GM13977 (cell line): ENCODE results near the gene ATP2A2.

Experiments
- DNase-seq: peaks from one replicate; pipeline ENCODE4 v3.0.0; 2012; ENCODE audit warnings: low spot score
- in situ Hi-C: fragments of 300-500 bp; cut with MboI; formaldehyde crosslinking; loops from one replicate; pipeline ENCODE4 v1.12.0; 2022; ENCODE audit warnings: low sequenced_read_pairs, low pct_unique_long_range_greater_than_20kb, mixed read lengths, inconsistent platforms; ENCODE audit not compliant: unreplicated experiment
- TF ChIP-seq, protein P1 (sequence below): IDR thresholded peaks from 2 replicates; pipeline ENCODE4 v1.5.1; 2012; ENCODE audit warnings: mild to moderate bottlenecking, control low read depth; ENCODE audit not compliant: insufficient read depth; ENCODE audit errors: extremely low read depth, missing control alignments

Gene ATP2A2

DNA sequence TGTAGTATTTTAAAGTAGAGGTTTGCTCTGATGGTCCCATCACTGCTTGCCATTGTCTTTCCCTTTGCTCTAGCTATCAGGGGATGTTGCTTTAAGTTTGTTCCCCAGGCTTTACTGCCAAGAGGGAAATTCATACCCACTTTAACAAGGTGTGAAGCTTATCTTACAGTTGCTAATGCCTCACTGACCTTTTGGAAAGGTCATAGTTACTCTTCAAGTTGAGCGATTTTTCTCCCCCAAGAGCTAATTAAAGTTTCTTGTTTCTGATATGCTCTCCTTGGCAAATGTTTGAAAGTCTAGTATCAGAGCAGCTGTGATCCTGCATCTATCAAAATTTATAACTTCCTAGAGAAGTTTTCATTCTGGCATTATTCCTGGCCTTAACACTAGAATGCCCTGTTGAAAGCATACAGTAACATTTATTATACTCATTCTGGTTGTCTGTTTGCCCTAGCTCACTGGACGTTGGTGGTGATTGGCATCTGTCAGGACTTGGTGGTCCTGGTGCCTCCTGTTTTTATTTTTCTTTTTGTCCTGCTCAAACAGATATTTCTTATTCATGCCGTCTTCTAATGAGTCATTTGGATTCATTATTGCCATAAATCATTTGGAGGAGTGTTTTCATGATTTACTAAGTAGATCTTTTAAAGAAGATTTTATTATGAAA lies 8.1 kb downstream of the ATP2A2 start:
- in situ Hi-C loops = no loop called here
- DNase-seq = no peak
- TF ChIP-seq, protein P1, sequence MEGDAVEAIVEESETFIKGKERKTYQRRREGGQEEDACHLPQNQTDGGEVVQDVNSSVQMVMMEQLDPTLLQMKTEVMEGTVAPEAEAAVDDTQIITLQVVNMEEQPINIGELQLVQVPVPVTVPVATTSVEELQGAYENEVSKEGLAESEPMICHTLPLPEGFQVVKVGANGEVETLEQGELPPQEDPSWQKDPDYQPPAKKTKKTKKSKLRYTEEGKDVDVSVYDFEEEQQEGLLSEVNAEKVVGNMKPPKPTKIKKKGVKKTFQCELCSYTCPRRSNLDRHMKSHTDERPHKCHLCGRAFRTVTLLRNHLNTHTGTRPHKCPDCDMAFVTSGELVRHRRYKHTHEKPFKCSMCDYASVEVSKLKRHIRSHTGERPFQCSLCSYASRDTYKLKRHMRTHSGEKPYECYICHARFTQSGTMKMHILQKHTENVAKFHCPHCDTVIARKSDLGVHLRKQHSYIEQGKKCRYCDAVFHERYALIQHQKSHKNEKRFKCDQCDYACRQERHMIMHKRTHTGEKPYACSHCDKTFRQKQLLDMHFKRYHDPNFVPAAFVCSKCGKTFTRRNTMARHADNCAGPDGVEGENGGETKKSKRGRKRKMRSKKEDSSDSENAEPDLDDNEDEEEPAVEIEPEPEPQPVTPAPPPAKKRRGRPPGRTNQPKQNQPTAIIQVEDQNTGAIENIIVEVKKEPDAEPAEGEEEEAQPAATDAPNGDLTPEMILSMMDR = no peak

DNA sequence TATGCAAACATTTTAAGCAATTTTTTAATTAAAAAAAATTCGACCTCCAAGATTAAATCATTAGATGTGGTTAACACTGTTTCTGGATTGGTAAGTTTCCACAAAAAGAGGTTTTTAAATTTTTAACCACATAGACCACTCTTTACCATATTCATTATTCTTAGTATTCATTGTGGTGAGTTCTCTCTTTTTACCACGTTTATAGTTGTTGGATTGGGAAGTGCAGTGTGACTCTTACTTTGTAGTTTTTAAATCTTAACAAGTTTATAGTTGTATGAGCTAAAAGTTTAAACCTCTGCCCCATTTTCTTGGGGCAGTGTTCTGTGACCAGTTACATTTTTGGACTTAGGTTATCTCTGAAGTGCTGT lies 8.6 kb downstream of the ATP2A2 start:
- DNase-seq = no peak
- TF ChIP-seq, protein P1 = no peak
- in situ Hi-C loops = no loop called here

DNA sequence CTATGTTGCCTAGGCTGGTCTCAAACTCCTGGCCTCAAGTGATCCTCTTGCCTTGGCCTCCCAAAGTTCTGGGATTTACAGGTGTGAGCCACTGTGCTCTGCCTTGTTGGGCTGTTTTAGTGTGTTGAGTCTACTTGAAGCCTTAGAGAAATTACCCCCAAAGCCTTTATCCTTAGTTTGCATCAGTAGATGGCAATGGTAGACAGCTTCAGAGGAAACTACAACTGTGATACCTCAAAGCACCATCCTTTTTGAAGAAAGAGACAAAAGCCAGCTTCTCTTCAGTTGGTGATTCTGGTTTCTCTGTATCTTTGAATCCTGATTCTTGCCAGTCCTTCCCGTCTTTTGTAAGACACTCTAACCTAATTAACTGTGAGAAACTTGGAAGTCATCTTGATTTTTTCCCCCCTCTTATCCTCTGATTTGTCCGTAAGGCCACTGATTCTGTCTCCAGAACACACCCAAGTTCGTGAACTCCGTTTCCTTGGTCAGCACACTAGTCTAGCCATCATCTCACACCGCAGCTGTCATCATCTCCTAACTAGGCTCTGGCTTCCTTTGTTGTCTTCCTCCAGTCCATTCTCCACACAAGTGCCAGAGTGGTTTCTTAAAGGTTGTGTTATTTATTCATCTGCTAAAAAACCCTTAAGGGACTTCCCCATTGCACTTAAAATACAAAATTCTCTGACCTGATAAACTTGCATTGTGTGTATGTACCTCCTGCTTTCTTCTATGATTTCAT lies 20.2 kb downstream of the ATP2A2 start:
- TF ChIP-seq, protein P1 = no peak

DNA sequence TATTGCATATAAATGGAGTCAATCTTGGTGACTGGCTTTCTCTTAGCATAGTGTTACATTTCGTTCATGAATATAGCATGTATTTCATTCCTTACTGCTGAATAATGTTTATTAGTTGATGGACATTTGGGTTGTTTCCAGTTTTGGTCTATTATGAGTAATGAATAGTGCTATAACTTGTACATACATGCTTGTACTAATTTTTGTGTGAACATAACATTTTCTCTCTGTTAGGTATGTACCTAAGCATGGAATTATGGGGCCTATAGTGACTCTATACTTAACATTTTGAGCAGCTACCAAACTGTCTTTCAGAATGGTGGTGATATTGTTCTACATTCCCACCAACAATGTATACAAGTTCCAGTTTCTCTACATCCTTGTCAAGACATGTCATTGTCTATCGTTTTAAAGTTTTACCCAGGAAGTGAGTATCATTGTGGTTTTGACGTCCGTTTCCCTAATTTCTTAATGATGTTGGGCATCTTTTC lies 23.1 kb downstream of the ATP2A2 start:
- DNase-seq = no peak
- in situ Hi-C loops = no loop called here
- TF ChIP-seq, protein P1 = no peak

More for the DNA sequence above, 20.2 kb downstream of the ATP2A2 start:
- DNase-seq = no peak
- in situ Hi-C loops = no loop called here

DNA sequence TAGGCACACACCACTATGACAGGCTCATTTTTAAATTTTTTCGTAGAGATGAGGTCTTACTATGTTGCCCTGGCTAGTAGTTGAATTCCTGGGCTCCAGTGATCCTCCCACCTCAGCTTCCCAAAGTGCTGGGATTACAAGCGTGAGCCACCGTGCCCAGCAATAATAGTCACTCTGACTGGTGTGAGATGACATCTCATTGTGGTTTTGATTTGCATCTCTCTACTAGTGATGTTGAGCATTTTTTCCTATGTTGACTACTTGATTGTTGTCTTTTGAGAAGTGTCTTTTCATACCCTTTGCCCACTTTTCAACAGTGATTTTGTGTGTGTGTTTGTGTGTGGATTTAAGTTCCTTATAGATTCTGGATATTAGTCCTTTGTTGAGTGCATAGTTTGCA lies 26.3 kb downstream of the ATP2A2 start:
- DNase-seq = no peak
- in situ Hi-C loops = no loop called here
- TF ChIP-seq, protein P1 = no peak

DNA sequence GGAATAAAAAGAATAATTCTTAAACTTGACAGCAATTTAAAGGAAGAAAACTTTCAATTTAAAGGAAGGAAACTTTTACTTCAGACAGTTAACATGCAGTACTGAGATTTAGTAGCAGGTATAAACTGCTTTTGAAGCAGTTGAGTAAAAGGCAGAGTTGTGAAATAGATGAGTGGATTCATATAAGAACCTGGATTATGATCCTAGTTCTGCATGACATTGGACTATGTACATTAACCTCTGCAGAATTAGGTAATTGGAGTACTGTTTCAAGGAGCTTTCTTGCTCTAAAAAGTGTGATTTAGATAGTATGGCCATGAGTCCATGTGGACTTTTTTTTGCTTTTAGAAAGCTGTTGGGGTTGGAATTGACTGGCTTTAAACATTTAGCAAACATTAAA lies 29.7 kb downstream of the ATP2A2 start:
- no peak for DNase-seq
- in situ Hi-C loops = no loop called here
- TF ChIP-seq, protein P1 = no peak
